MM.1S (cell line): ENCODE measurements around the gene HNRNPA3.
A peak's percentile ranks its signal among the peaks of the same experiment; 100 is the strongest.

ENCODE experiments used
- DNase-seq: peaks from one replicate; pipeline ENCODE4 v3.0.0-alpha.2; 2015
- H2AFZ ChIP-seq: fragments of 300-600 bp; sonication (generic); 2 replicates; pipeline ENCODE4 v1.6.0; 2016; ENCODE audit warnings: antibody characterized with exemption, low read length
- H3F3A ChIP-seq: fragments of 300-600 bp; sonication (generic); 2 replicates; pipeline ENCODE4 v1.6.1; 2016; ENCODE audit warnings: mild to moderate bottlenecking, antibody characterized with exemption, low read length, moderate library complexity, mixed read lengths; ENCODE audit not compliant: insufficient read depth
- H3K27ac ChIP-seq: fragments of 300-600 bp; sonication (generic); 2 replicates; pipeline ENCODE4 v1.5.1; 2016; ENCODE audit warnings: mild to moderate bottlenecking, low read length
- H3K27me3 ChIP-seq: fragments of 300-600 bp; sonication (generic); replicated peaks from 2 replicates; pipeline ENCODE4 v1.6.0; 2016; ENCODE audit warnings: low read length; ENCODE audit not compliant: insufficient read depth
- H3K36me3 ChIP-seq: fragments of 300-600 bp; sonication (generic); replicated peaks from 2 replicates; pipeline ENCODE4 v1.6.1; 2016; ENCODE audit warnings: mild to moderate bottlenecking, low read length, mixed read lengths; ENCODE audit not compliant: insufficient read depth
- H3K4me1 ChIP-seq: fragments of 300-600 bp; sonication (generic); 2 replicates; pipeline ENCODE4 v1.6.1; 2016; ENCODE audit warnings: low read length, mixed read lengths
- H3K4me2 ChIP-seq: fragments of 300-600 bp; sonication (generic); 2 replicates; pipeline ENCODE4 v1.6.0; 2016; ENCODE audit warnings: low read depth, low read length
- H3K4me3 ChIP-seq: fragments of 300-600 bp; sonication (generic); 2 replicates; pipeline ENCODE4 v1.5.1; 2016; ENCODE audit warnings: low read length, mixed read lengths
- H3K79me2 ChIP-seq: fragments of 300-600 bp; sonication (generic); 2 replicates; pipeline ENCODE4 v1.6.1; 2016; ENCODE audit warnings: mixed run types, low read length, mixed read lengths
- H3K9ac ChIP-seq: fragments of 300-600 bp; sonication (generic); 2 replicates; pipeline ENCODE4 v1.6.1; 2016; ENCODE audit warnings: low read length, mixed read lengths
- H3K9me2 ChIP-seq: fragments of 300-600 bp; sonication (generic); replicated peaks from 2 replicates; pipeline ENCODE4 v1.6.1; 2016; ENCODE audit warnings: mild to moderate bottlenecking, low read length, mixed read lengths; ENCODE audit not compliant: insufficient read depth
- H3K9me3 ChIP-seq: fragments of 300-600 bp; sonication (generic); replicated peaks from 2 replicates; pipeline ENCODE4 v1.6.1; 2016; ENCODE audit warnings: mild to moderate bottlenecking, low read length, mixed read lengths; ENCODE audit not compliant: insufficient read depth
- H4K20me1 ChIP-seq: fragments of 300-600 bp; sonication (generic); 2 replicates; pipeline ENCODE4 v1.6.1; 2016; ENCODE audit warnings: mild to moderate bottlenecking, low read length, moderate library complexity, mixed read lengths; ENCODE audit not compliant: insufficient read depth
- CTCF ChIP-seq: fragments of 300-600 bp; sonication (generic); IDR thresholded peaks from 2 replicates; pipeline ENCODE4 v1.5.1; 2016; ENCODE audit warnings: antibody characterized with exemption, low read length, mixed read lengths
- EZH2 ChIP-seq: fragments of 300-600 bp; sonication (generic); optimal IDR thresholded peaks from 2 replicates; pipeline ENCODE3; 2017; ENCODE audit warnings: low read depth, mild to moderate bottlenecking, antibody characterized with exemption, low read length, mixed read lengths
- EZH2phosphoT487 ChIP-seq: fragments of 300-600 bp; sonication (generic); IDR thresholded peaks from 2 replicates; pipeline ENCODE4 v1.6.1; 2018; ENCODE audit warnings: antibody characterized with exemption, low read length

Gene HNRNPA3

GRCh38 chr2:177165061-177165583 lies 47.5 kb upstream of the HNRNPA3 start:
- Histone ChIP-seq H2AFZ (0 out of 2 replicates have a peak overlapping the region, but pooled peaks have one; percentile 20), H3K27ac (peak overlapping the region; percentile 84; the same call in 1 of the 2 replicates), H3K36me3 (no peaks in the 10 kb centered on the region), H3K79me2 (no peaks in the 10 kb centered on the region), H3K4me2 (peak overlapping the region; percentile 86), H3K4me1 (peaks cover 39% of the 10 kb centered on the region), H3F3A (peaks cover 29% of the 10 kb centered on the region), H3K4me3 (peak overlapping the region; percentile 56), H4K20me1 (no peaks in the 10 kb centered on the region), H3K9me3 (no peaks in the 10 kb centered on the region), H3K9me2 (no peaks in the 10 kb centered on the region), H3K9ac (peak overlapping the region; percentile 27; the same call in 1 of the 2 replicates), H3K27me3 (no peaks in the 10 kb centered on the region)
- TF ChIP-seq CTCF (no peak), EZH2 (no peak), EZH2phosphoT487 (no peak)
- no peak for DNase-seq

- Histone ChIP-seq H3K9me2 (no peaks in the 10 kb centered on the region), H3K27ac (peak overlapping the region; percentile 84), H3K79me2 (no peaks in the 10 kb centered on the region), H3K9ac (peak overlapping the region; percentile 51), H3K4me1 (peaks cover 45% of the 10 kb centered on the region), H3K27me3 (no peaks in the 10 kb centered on the region), H3K4me3 (peak overlapping the region; percentile 56), H3K4me2 (peak overlapping the region; percentile 86), H3F3A (peaks cover 33% of the 10 kb centered on the region), H3K9me3 (no peaks in the 10 kb centered on the region), H4K20me1 (no peaks in the 10 kb centered on the region), H3K36me3 (no peaks in the 10 kb centered on the region), H2AFZ (peak overlapping the region; percentile 37)
- no peak for TF ChIP-seq CTCF
- TF ChIP-seq EZH2: no peak
- DNase-seq: peak; percentile 82
Measured at GRCh38 chr2:177165721-177166711, 46.6 kb upstream of the HNRNPA3 start.

GRCh38 chr2:177169810-177170514 lies 42.6 kb upstream of the HNRNPA3 start:
- peaks cover 33% of the 10 kb centered on the region for H3F3A ChIP-seq
- H3K4me1 ChIP-seq: peaks cover 45% of the 10 kb centered on the region
- H3K27me3 ChIP-seq: no peaks in the 10 kb centered on the region
- peak overlapping the region; percentile 59 for H3K27ac ChIP-seq
- no peaks in the 10 kb centered on the region for H3K9me3 ChIP-seq
- H3K36me3 ChIP-seq: no peaks in the 10 kb centered on the region
- H4K20me1 ChIP-seq: no peaks in the 10 kb centered on the region
- DNase-seq: peak; percentile 90
- TF ChIP-seq EZH2phosphoT487 (no peak), CTCF (no peak), EZH2 (no peak)
- H3K4me3 ChIP-seq: peak overlapping the region; percentile 25; the same call in 1 of the 2 replicates
- no peaks in the 10 kb centered on the region for H3K9me2 ChIP-seq
- peak overlapping the region; percentile 84 for H3K4me2 ChIP-seq
- no peaks in the 10 kb centered on the region for H3K79me2 ChIP-seq
- peak overlapping the region; percentile 35 for H2AFZ ChIP-seq
- H3K9ac ChIP-seq: peak overlapping the region; percentile 31
